ENCODE data around the gene MCOLN3.

The MCOLN3 gene

GRCh38 chr1:84971957-84972356 is 76.3 kb downstream of the MCOLN3 start:
- Histone ChIP-seq H3K36me3 (replicated peaks) (no peaks in the 10 kb centered on the region), H3K4me3 (ENCODE audit: low read depth, low read length) (no peak overlapping the region), H3K27ac (no peak overlapping the region), H3K27me3 (replicated peaks) (no peaks in the 10 kb centered on the region)
- no peak for DNase-seq
- TF ChIP-seq CTCF (IDR thresholded peaks at IDR 0.05; ENCODE audit: low read depth, low read length, missing control alignments) = no peak
- in situ Hi-C loops (cut with HindIII; ENCODE audit: low pct_ligation_motif_present, low sequenced_read_pairs) = no loop called here

GRCh38 chr1:84969489-84970250 is 78.6 kb downstream of the MCOLN3 start:
- no peaks in the 10 kb centered on the region for H3K36me3 ChIP-seq (replicated peaks)
- no peak overlapping the region for H3K4me3 ChIP-seq (ENCODE audit: low read depth, low read length)
- no peak for TF ChIP-seq CTCF (IDR thresholded peaks at IDR 0.05; ENCODE audit: low read depth, low read length, missing control alignments)
- H3K27ac ChIP-seq = no peak overlapping the region
- H3K27me3 ChIP-seq (replicated peaks) = no peaks in the 10 kb centered on the region
- DNase-seq = no peak
- in situ Hi-C loops (cut with HindIII; ENCODE audit: low pct_ligation_motif_present, low sequenced_read_pairs) = no loop called here

GRCh38 chr1:84968865-84969264 is 79.4 kb downstream of the MCOLN3 start:
- no peak for TF ChIP-seq CTCF (IDR thresholded peaks at IDR 0.05; ENCODE audit: low read depth, low read length, missing control alignments)
- no peak for DNase-seq
- no peaks in the 10 kb centered on the region for H3K27me3 ChIP-seq (replicated peaks)
- no peak overlapping the region for H3K27ac ChIP-seq
- in situ Hi-C loops (cut with HindIII; ENCODE audit: low pct_ligation_motif_present, low sequenced_read_pairs) = no loop called here
- H3K36me3 ChIP-seq (replicated peaks) = no peaks in the 10 kb centered on the region
- H3K4me3 ChIP-seq (ENCODE audit: low read depth, low read length) = no peak overlapping the region

- no peak overlapping the region for H3K4me3 ChIP-seq (ENCODE audit: low read depth, low read length)
- H3K27me3 ChIP-seq (replicated peaks) = no peaks in the 10 kb centered on the region
- in situ Hi-C loops (cut with HindIII; ENCODE audit: low pct_ligation_motif_present, low sequenced_read_pairs) = no loop called here
- TF ChIP-seq CTCF (IDR thresholded peaks at IDR 0.05; ENCODE audit: low read depth, low read length, missing control alignments) = no peak
- H3K36me3 ChIP-seq (replicated peaks) = no peaks in the 10 kb centered on the region
- H3K27ac ChIP-seq = no peak overlapping the region
- no peak for DNase-seq
Observed at GRCh38 chr1:84968101-84968500, 80.2 kb downstream of the MCOLN3 start.
